Gastrocnemius medialis (tissue), 4 donors: ENCODE data around the gene SLC12A6.

ENCODE experiments used
- POLR2A ChIP-seq, 2 donors: fragments of 450-650 bp; IDR thresholded peaks; one replicate each; pipeline ENCODE4 v1.6.1; 2017; ENCODE audit warnings: antibody characterized with exemption in 2 of 2, mild to moderate bottlenecking in 2 of 2, moderate library complexity in 2 of 2
- TF ChIP-seq, protein P1 (sequence below), 5 experiments: fragments of 450-650 bp in 3 of 5; fragments of 200-600 bp in 2 of 5; sonication (generic) in 2 of 5; IDR thresholded peaks in 4 of 5; conservative IDR thresholded peaks in 1 of 5; 1 replicate in 4 of 5; 2 replicates in 1 of 5; pipeline ENCODE4 v1.5.1; 2016 to 2019; ENCODE audit warnings: antibody characterized with exemption in 5 of 5, mild to moderate bottlenecking in 3 of 5, moderate library complexity in 3 of 5

DNA sequence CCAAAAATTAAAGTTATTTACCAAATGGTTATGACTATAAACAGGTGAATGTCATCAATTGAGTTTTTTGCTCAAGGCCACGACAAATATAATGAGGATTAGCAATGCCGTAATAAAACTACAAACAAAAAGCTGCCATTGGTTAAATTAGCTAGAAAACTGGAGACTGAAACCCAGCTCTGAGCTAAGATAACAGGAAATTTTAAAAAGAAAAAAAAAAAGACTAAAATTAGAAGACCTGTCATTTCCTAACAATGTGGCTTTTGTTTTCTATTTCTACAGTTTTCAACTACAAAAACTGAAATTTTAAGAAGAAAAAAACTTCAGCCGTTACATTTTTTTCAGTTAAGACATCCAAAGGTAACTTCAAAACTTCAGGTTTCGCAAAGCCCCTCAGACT is 9.7 kb downstream of the SLC12A6 start:
- TF ChIP-seq, protein P1, sequence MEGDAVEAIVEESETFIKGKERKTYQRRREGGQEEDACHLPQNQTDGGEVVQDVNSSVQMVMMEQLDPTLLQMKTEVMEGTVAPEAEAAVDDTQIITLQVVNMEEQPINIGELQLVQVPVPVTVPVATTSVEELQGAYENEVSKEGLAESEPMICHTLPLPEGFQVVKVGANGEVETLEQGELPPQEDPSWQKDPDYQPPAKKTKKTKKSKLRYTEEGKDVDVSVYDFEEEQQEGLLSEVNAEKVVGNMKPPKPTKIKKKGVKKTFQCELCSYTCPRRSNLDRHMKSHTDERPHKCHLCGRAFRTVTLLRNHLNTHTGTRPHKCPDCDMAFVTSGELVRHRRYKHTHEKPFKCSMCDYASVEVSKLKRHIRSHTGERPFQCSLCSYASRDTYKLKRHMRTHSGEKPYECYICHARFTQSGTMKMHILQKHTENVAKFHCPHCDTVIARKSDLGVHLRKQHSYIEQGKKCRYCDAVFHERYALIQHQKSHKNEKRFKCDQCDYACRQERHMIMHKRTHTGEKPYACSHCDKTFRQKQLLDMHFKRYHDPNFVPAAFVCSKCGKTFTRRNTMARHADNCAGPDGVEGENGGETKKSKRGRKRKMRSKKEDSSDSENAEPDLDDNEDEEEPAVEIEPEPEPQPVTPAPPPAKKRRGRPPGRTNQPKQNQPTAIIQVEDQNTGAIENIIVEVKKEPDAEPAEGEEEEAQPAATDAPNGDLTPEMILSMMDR (IDR thresholded peaks at IDR 0.05 in 4 of 5, conservative IDR thresholded peaks at IDR 0.05 in 1 of 5): no peak
- no peak for TF ChIP-seq POLR2A (IDR thresholded peaks at IDR 0.05)
